ENCODE data around the gene BTBD8.

The BTBD8 gene

GRCh38 chr1:92081031-92081430 lies 886 bp downstream of the BTBD8 start:
- no peaks in the 10 kb centered on the region for H3K9me3 ChIP-seq (ENCODE audit: low read length)
- peak overlapping the region; percentile 64 for H3K9ac ChIP-seq (ENCODE audit: low read length)
- H3K36me3 ChIP-seq (ENCODE audit: insufficient read depth, low read length), result no peaks in the 10 kb centered on the region
- H3K27ac ChIP-seq (ENCODE audit: low read depth, low read length, poor library complexity, severe bottlenecking), result no peak overlapping the region
- peak overlapping the region; percentile 86 for H3K4me2 ChIP-seq (ENCODE audit: low read length)
- peaks cover 25% of the 10 kb centered on the region for H3K4me1 ChIP-seq (ENCODE audit: insufficient read depth, low read length, severe bottlenecking)
- no peaks in the 10 kb centered on the region for H3K9me2 ChIP-seq (ENCODE audit: low read depth, low read length)
- TF ChIP-seq, protein P1, sequence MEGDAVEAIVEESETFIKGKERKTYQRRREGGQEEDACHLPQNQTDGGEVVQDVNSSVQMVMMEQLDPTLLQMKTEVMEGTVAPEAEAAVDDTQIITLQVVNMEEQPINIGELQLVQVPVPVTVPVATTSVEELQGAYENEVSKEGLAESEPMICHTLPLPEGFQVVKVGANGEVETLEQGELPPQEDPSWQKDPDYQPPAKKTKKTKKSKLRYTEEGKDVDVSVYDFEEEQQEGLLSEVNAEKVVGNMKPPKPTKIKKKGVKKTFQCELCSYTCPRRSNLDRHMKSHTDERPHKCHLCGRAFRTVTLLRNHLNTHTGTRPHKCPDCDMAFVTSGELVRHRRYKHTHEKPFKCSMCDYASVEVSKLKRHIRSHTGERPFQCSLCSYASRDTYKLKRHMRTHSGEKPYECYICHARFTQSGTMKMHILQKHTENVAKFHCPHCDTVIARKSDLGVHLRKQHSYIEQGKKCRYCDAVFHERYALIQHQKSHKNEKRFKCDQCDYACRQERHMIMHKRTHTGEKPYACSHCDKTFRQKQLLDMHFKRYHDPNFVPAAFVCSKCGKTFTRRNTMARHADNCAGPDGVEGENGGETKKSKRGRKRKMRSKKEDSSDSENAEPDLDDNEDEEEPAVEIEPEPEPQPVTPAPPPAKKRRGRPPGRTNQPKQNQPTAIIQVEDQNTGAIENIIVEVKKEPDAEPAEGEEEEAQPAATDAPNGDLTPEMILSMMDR (IDR thresholded peaks at IDR 0.05; ENCODE audit: low read length), result no peak
- no peak for TF ChIP-seq EZH2 (IDR thresholded peaks at IDR 0.05; ENCODE audit: borderline replicate concordance, low read length)
- H3F3A ChIP-seq (ENCODE audit: insufficient read depth, low read length), result no peaks in the 10 kb centered on the region
- H4K20me1 ChIP-seq (ENCODE audit: insufficient read depth, low read length), result no peaks in the 10 kb centered on the region
- peak overlapping the region; percentile 7; the same call in 1 of the 2 replicates for H2AFZ ChIP-seq (ENCODE audit: low read length)
- peak overlapping the region; percentile 67 for H3K4me3 ChIP-seq (ENCODE audit: low read depth, low read length, poor library complexity, severe bottlenecking)
- H3K79me2 ChIP-seq (ENCODE audit: insufficient read depth, low read length), result no peaks in the 10 kb centered on the region
- no peaks in the 10 kb centered on the region for H3K27me3 ChIP-seq (ENCODE audit: insufficient read depth, low read length)

DNA sequence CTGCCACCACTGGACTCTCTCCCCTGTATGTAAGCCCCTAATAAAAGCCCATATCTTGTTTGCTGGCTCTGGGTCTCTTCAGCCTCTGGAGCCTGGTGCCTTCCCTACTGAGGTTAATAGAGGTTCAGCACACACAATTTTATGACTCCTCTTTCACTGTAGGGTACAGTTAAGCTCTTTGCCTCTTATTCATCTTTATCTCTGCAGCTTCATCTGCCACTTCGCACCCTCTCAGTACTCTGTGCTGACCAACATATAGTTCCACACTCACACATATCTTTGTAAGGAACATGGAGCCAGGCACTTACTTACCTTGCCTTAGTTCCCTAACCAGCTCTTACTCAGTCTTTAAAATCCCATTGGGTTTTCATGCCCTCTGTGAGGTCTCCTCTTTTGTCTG lies 4.5 kb downstream of the BTBD8 start:
- no peaks in the 10 kb centered on the region for H3K9me2 ChIP-seq (ENCODE audit: low read depth, low read length)
- H3K4me1 ChIP-seq (ENCODE audit: insufficient read depth, low read length, severe bottlenecking), result peaks cover 23% of the 10 kb centered on the region
- no peak overlapping the region for H3K4me3 ChIP-seq (ENCODE audit: low read depth, low read length, poor library complexity, severe bottlenecking)
- no peaks in the 10 kb centered on the region for H3K36me3 ChIP-seq (ENCODE audit: insufficient read depth, low read length)
- H3K4me2 ChIP-seq (ENCODE audit: low read length), result no peak overlapping the region
- no peaks in the 10 kb centered on the region for H3K9me3 ChIP-seq (ENCODE audit: low read length)
- no peak overlapping the region for H2AFZ ChIP-seq (ENCODE audit: low read length)
- no peaks in the 10 kb centered on the region for H3F3A ChIP-seq (ENCODE audit: insufficient read depth, low read length)
- H4K20me1 ChIP-seq (ENCODE audit: insufficient read depth, low read length), result no peaks in the 10 kb centered on the region
- H3K27ac ChIP-seq (ENCODE audit: low read depth, low read length, poor library complexity, severe bottlenecking), result no peak overlapping the region
- no peaks in the 10 kb centered on the region for H3K27me3 ChIP-seq (ENCODE audit: insufficient read depth, low read length)
- no peak overlapping the region for H3K9ac ChIP-seq (ENCODE audit: low read length)
- H3K79me2 ChIP-seq (ENCODE audit: insufficient read depth, low read length), result no peaks in the 10 kb centered on the region
- TF ChIP-seq, protein P1 (IDR thresholded peaks at IDR 0.05; ENCODE audit: low read length), result no peak
- no peak for TF ChIP-seq EZH2 (IDR thresholded peaks at IDR 0.05; ENCODE audit: borderline replicate concordance, low read length)

GRCh38 chr1:92085727-92086126 lies 5.6 kb downstream of the BTBD8 start:
- Histone ChIP-seq H3K4me3 (ENCODE audit: low read depth, low read length, poor library complexity, severe bottlenecking) (no peak overlapping the region), H3K79me2 (ENCODE audit: insufficient read depth, low read length) (no peaks in the 10 kb centered on the region), H3K4me1 (ENCODE audit: insufficient read depth, low read length, severe bottlenecking) (peaks cover 19% of the 10 kb centered on the region), H3K27ac (ENCODE audit: low read depth, low read length, poor library complexity, severe bottlenecking) (no peak overlapping the region), H3K9ac (ENCODE audit: low read length) (no peak overlapping the region), H3K9me2 (ENCODE audit: low read depth, low read length) (no peaks in the 10 kb centered on the region), H4K20me1 (ENCODE audit: insufficient read depth, low read length) (no peaks in the 10 kb centered on the region), H3K27me3 (ENCODE audit: insufficient read depth, low read length) (no peaks in the 10 kb centered on the region), H3K9me3 (ENCODE audit: low read length) (no peaks in the 10 kb centered on the region), H3K36me3 (ENCODE audit: insufficient read depth, low read length) (no peaks in the 10 kb centered on the region), H2AFZ (ENCODE audit: low read length) (no peak overlapping the region), H3K4me2 (ENCODE audit: low read length) (no peak overlapping the region), H3F3A (ENCODE audit: insufficient read depth, low read length) (no peaks in the 10 kb centered on the region)
- TF ChIP-seq, protein P1 (IDR thresholded peaks at IDR 0.05; ENCODE audit: low read length), result no peak
- TF ChIP-seq EZH2 (IDR thresholded peaks at IDR 0.05; ENCODE audit: borderline replicate concordance, low read length), result no peak
